Measurements from ENCODE around the gene NFKBIB. TPM values are rescaled to one million over a fixed set of nuclear protein-coding genes. Genes with fewer than 3 reads are reported as not detected.

Gene NFKBIB
- total and polyA plus RNA-seq, 2 donors (not counting 3 experiments of a cell fraction or from before 2014, with no cell fraction given), result 25.0 to 30.8 TPM

- CTCF ChIA-PET, result no interaction called here
These were observed 24.6 kb downstream of the NFKBIB start for GRCh38 chr19:38924388-38924787.

More at GRCh38 chr19:38924388-38924787, 24.6 kb downstream of the NFKBIB start:
- dilution Hi-C loops (cut with MboI; ENCODE audit: extremely low pct_ligation_motif_present, low sequenced_read_pairs), result no loop called here
- H3K4me1 ChIP-seq (ENCODE audit: control insufficient read depth, extremely low read depth, insufficient read depth, low read length), result peaks cover 3% of the 10 kb centered on the region
- H3K27ac ChIP-seq (ENCODE audit: insufficient read depth, low read depth, low read length), result no peak overlapping the region
- no peak overlapping the region for H3K4me2 ChIP-seq (ENCODE audit: insufficient read depth, low read length)
- no TSS peak for BruUV-seq (replicated peaks)
- H2AFZ ChIP-seq (ENCODE audit: low read depth, low read length), result no peak overlapping the region
- POLR2A ChIA-PET, result interaction anchor here (0.7 kb wide), 1 partner anchor 529 kb away, joined by 5 read pairs; no protein-coding TSS in a partner anchor
- FAIRE-seq (no peak), DNase-seq (ENCODE audit: low read depth, low spot score) (no peak)
- TF ChIP-seq FOS (IDR thresholded peaks at IDR 0.05; ENCODE audit: borderline replicate concordance, insufficient read depth, low read length), result no peak
- TF ChIP-seq, protein P1, sequence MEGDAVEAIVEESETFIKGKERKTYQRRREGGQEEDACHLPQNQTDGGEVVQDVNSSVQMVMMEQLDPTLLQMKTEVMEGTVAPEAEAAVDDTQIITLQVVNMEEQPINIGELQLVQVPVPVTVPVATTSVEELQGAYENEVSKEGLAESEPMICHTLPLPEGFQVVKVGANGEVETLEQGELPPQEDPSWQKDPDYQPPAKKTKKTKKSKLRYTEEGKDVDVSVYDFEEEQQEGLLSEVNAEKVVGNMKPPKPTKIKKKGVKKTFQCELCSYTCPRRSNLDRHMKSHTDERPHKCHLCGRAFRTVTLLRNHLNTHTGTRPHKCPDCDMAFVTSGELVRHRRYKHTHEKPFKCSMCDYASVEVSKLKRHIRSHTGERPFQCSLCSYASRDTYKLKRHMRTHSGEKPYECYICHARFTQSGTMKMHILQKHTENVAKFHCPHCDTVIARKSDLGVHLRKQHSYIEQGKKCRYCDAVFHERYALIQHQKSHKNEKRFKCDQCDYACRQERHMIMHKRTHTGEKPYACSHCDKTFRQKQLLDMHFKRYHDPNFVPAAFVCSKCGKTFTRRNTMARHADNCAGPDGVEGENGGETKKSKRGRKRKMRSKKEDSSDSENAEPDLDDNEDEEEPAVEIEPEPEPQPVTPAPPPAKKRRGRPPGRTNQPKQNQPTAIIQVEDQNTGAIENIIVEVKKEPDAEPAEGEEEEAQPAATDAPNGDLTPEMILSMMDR (IDR thresholded peaks at IDR 0.05; ENCODE audit: extremely low read depth in 1 of 2, insufficient read depth in 1 of 2, low read depth in 1 of 2, low read length in 2 of 2), result no peak
- no peak for TF ChIP-seq MYC (IDR thresholded peaks at IDR 0.05; ENCODE audit: low read depth, low read length)
- TF ChIP-seq EZH2 (IDR thresholded peaks at IDR 0.05; ENCODE audit: borderline replicate concordance, low read depth, low read length, severe bottlenecking), result no peak
- no peak for TF ChIP-seq MAX (IDR thresholded peaks at IDR 0.05; ENCODE audit: insufficient read depth, insufficient read length)
- TF ChIP-seq POLR2AphosphoS5 (IDR thresholded peaks at IDR 0.05; ENCODE audit: insufficient read depth, low read depth, low read length), result no peak
- TF ChIP-seq JUN (IDR thresholded peaks at IDR 0.05; ENCODE audit: borderline replicate concordance, insufficient read depth, insufficient read length, low read depth), result no peak
- TF ChIP-seq GATA2 (IDR thresholded peaks at IDR 0.05; ENCODE audit: insufficient read depth, insufficient read length, low read depth, low read length), result no peak
- TF ChIP-seq POLR2A (IDR thresholded peaks at IDR 0.05; ENCODE audit: low read depth, low read length), result no peak
- H3K27me3 ChIP-seq (ENCODE audit: control insufficient read depth in 2 of 2, insufficient read depth in 2 of 2, low read length in 2 of 2), result no peaks in the 10 kb centered on the region
- H3K36me3 ChIP-seq (ENCODE audit: control insufficient read depth in 2 of 2, extremely low read depth in 1 of 2, insufficient read depth in 2 of 2, low read length in 2 of 2), result peaks cover 4 to 10% of the 10 kb centered on the region in 2 experiments
- intact Hi-C loops (cut with micrococcal nuclease), result no loop called here
- no peaks in the 10 kb centered on the region for H3K9me1 ChIP-seq (replicated peaks; ENCODE audit: control insufficient read depth, extremely low read depth, insufficient read depth, low read length)
- H3K9me3 ChIP-seq (replicated peaks; ENCODE audit: control insufficient read depth, insufficient read depth, low read length), result no peaks in the 10 kb centered on the region
- H3K9ac ChIP-seq (replicated peaks; ENCODE audit: extremely low read depth, insufficient read depth, low read length), result no peak overlapping the region
- H3K79me2 ChIP-seq (ENCODE audit: control insufficient read depth, insufficient read depth, low read length), result peaks cover 5% of the 10 kb centered on the region
- no peak overlapping the region for H3K4me3 ChIP-seq (replicated peaks in 1 of 3; ENCODE audit: insufficient read depth in 1 of 3, low read depth in 1 of 3, low read length in 3 of 3)
- H4K20me1 ChIP-seq (replicated peaks; ENCODE audit: control insufficient read depth, extremely low read depth, insufficient read depth, low read length), result no peaks in the 10 kb centered on the region

All from endothelial cell of umbilical vein (primary cell).